Measurements from ENCODE around the gene OR52H1.

OR52H1 gene

DNA sequence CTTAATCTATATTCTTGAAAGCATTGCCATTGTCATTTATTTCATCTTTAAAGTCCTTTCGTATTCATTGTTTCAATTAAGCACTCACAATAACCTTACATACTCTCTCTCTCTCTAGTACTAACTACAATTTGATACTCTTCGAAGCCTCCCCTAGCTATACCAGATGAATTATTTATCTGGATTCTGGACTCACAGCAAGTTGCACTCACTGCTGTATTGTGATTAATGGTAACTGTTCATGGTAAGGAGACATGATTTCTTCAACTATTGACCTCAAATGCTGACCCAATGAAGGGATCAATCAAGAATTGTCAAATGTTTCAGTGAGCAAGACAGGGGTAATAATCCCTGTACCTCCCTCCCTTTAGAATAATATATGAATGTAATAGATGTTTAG lies 26.3 kb upstream of the OR52H1 start:
- no peak overlapping the region for H3K4me3 ChIP-seq (ENCODE audit: low read depth in 1 of 2, low read length in 2 of 2)
- H3K9me3 ChIP-seq (ENCODE audit: low read length) = no peaks in the 10 kb centered on the region
- H3K27ac ChIP-seq (ENCODE audit: low read depth, low read length) = no peak overlapping the region
- H3K4me1 ChIP-seq (ENCODE audit: insufficient read depth, low read length) = no peaks in the 10 kb centered on the region
- H3K27me3 ChIP-seq (ENCODE audit: control insufficient read depth in 1 of 2, insufficient read depth in 2 of 2, low read length in 2 of 2) = no peaks in the 10 kb centered on the region
- H3K9ac ChIP-seq (ENCODE audit: low read length) = no peak overlapping the region
- no peaks in the 10 kb centered on the region for H3K36me3 ChIP-seq (ENCODE audit: insufficient read depth, low read length)

DNA sequence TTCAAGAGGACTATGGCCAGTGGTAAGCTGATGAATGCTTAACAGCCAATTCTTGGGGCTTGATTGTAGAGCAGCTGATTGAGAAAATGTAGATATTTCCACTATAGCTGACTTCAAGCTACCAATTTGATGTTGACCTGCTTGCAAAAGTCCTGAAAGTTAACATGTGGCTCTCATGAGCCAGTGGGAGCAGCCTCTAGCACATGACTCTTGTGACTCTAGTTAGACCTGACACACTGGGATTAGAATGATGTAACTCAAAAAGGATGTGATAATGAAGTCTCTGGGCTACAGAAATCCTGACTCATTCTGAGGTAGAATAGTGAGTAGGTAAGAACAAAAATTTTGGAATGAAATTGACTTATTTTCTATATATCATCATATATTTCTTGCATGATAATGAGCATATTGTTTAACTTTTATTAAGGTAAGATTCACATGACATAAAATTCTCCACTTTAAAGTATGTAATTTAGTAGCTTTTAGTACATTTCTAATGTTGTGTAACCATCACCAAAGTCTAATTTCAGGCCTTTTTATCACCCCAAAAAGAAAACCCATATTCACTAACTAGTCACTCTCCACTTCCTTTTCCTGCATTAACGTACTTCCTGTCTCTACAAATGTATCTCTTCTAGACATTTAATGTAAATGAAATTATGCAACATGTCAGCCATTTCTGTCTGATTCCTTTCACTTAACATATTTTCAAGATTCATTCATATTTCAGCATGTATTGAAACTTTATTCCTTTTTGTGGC lies 16.1 kb upstream of the OR52H1 start:
- Histone ChIP-seq H3K4me3 (ENCODE audit: low read depth in 1 of 2, low read length in 2 of 2) (no peak overlapping the region), H3K4me1 (ENCODE audit: insufficient read depth, low read length) (no peaks in the 10 kb centered on the region), H3K9ac (ENCODE audit: low read length) (no peak overlapping the region), H3K9me3 (ENCODE audit: low read length) (no peaks in the 10 kb centered on the region), H3K27ac (ENCODE audit: low read depth, low read length) (no peak overlapping the region), H3K36me3 (ENCODE audit: insufficient read depth, low read length) (no peaks in the 10 kb centered on the region), H3K27me3 (ENCODE audit: control insufficient read depth in 1 of 2, insufficient read depth in 2 of 2, low read length in 2 of 2) (no peaks in the 10 kb centered on the region)

DNA sequence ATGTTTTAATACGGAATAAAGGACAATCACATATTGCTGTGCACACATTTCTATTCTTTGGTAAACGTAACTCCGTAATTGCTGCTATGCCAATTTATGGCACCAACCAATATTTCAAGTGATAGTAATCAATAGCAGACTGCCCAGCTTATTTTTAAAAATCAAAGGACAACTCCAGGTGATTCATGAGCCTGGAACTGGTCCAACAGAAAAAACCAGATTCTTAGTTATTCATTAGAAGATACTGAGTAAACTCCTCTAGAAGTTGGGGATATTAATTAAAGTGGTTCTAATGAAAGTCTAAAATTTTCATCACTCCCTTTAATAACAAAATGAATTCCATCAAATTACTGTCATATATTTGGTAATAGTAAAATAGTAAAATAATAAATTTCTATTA lies 9.4 kb upstream of the OR52H1 start:
- Histone ChIP-seq H3K9me3 (ENCODE audit: low read length) (no peaks in the 10 kb centered on the region), H3K4me3 (ENCODE audit: low read depth in 1 of 2, low read length in 2 of 2) (no peak overlapping the region), H3K27ac (ENCODE audit: low read depth, low read length) (no peak overlapping the region), H3K9ac (ENCODE audit: low read length) (no peak overlapping the region), H3K4me1 (ENCODE audit: insufficient read depth, low read length) (no peaks in the 10 kb centered on the region), H3K27me3 (ENCODE audit: control insufficient read depth in 1 of 2, insufficient read depth in 2 of 2, low read length in 2 of 2) (no peaks in the 10 kb centered on the region), H3K36me3 (ENCODE audit: insufficient read depth, low read length) (no peaks in the 10 kb centered on the region)

DNA sequence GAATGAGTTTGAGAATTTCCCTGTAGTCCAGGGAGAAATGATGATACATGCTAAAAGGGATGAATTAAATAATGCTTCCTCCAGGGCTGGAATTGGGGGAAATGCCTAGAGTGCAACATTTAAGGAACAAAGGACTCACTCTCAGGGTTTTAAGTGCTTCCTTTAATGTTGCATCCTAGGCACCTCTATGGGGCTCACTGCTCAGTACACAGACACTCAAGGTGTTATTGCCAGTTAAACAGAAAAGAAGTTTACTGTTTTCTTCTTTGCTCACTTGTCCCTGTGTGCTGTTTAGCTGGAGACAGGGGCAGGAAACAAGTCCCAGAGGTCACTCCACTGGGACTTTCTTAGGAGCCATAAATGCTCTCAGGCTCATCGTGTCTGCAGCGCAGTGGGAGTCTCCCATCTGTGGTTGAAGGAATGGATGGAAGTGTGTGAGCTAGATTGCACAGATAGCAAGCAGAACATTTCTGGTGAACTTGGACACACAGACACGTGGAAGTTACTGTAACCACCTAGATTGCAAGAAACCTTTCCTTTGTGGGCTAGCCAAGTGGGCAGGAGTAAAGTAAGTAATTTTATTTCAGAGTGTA lies 8.4 kb upstream of the OR52H1 start:
- Histone ChIP-seq H3K27me3 (ENCODE audit: control insufficient read depth in 1 of 2, insufficient read depth in 2 of 2, low read length in 2 of 2) (no peaks in the 10 kb centered on the region), H3K27ac (ENCODE audit: low read depth, low read length) (no peak overlapping the region), H3K4me3 (ENCODE audit: low read depth in 1 of 2, low read length in 2 of 2) (no peak overlapping the region), H3K9me3 (ENCODE audit: low read length) (no peaks in the 10 kb centered on the region), H3K36me3 (ENCODE audit: insufficient read depth, low read length) (no peaks in the 10 kb centered on the region), H3K9ac (ENCODE audit: low read length) (no peak overlapping the region), H3K4me1 (ENCODE audit: insufficient read depth, low read length) (no peaks in the 10 kb centered on the region)

DNA sequence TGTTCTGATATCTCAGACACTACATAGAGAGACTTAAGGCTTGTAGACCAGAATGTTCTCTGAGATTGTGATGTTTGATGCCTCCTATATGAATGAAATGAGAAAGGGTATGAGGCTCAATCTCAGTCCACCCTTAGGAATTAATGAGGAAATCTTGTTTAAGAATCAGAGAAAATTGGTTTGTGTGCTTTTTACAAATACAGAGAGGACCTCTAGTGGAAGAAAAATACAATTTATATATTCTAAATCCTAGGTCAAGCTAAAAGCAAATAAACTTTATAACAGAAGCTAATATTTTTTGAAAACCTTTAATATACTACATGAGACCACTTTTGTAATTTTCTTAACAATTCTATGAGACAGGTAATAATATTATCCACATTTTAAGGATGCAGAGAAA lies 5.0 kb upstream of the OR52H1 start:
- no peaks in the 10 kb centered on the region for H3K36me3 ChIP-seq (ENCODE audit: insufficient read depth, low read length)
- no peaks in the 10 kb centered on the region for H3K27me3 ChIP-seq (ENCODE audit: control insufficient read depth in 1 of 2, insufficient read depth in 2 of 2, low read length in 2 of 2)
- no peak overlapping the region for H3K4me3 ChIP-seq (ENCODE audit: low read depth in 1 of 2, low read length in 2 of 2)
- no peak overlapping the region for H3K27ac ChIP-seq (ENCODE audit: low read depth, low read length)
- H3K9ac ChIP-seq (ENCODE audit: low read length) = no peak overlapping the region
- no peaks in the 10 kb centered on the region for H3K4me1 ChIP-seq (ENCODE audit: insufficient read depth, low read length)
- H3K9me3 ChIP-seq (ENCODE audit: low read length) = no peaks in the 10 kb centered on the region

DNA sequence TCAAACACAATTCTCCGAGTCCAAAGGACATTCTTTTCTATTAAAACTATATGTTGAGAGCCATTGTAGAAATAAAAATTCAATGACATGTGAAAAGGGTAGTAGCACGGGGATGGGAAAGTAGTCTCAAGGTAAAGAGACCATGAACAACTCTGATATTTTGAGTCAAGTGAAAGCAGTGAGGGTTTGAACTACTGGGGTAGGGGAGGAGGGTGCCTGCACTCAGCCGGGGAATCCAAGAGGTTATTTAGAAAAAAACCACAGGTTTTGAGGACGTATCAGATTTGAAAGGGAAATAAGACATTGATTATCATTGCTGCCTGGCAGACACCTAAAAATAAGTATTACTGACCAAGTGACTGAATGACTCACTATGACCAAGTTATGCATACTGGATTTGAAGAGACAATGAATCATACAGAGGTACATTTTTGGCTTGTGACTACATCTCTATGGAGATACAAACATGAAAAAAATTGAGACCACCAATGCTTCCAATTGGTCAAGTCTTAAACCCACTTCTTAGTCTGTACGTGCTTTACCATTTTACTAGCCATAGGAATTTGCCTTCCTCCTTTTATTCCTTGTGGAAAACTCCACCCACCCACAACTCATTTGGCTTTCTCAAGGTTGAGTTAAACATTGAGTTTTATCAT lies 2.2 kb upstream of the OR52H1 start:
- Histone ChIP-seq H3K27ac (ENCODE audit: low read depth, low read length) (no peak overlapping the region), H3K9me3 (ENCODE audit: low read length) (no peaks in the 10 kb centered on the region), H3K27me3 (ENCODE audit: control insufficient read depth in 1 of 2, insufficient read depth in 2 of 2, low read length in 2 of 2) (no peaks in the 10 kb centered on the region), H3K36me3 (ENCODE audit: insufficient read depth, low read length) (no peaks in the 10 kb centered on the region), H3K4me3 (ENCODE audit: low read depth in 1 of 2, low read length in 2 of 2) (no peak overlapping the region), H3K9ac (ENCODE audit: low read length) (no peak overlapping the region), H3K4me1 (ENCODE audit: insufficient read depth, low read length) (no peaks in the 10 kb centered on the region)

DNA sequence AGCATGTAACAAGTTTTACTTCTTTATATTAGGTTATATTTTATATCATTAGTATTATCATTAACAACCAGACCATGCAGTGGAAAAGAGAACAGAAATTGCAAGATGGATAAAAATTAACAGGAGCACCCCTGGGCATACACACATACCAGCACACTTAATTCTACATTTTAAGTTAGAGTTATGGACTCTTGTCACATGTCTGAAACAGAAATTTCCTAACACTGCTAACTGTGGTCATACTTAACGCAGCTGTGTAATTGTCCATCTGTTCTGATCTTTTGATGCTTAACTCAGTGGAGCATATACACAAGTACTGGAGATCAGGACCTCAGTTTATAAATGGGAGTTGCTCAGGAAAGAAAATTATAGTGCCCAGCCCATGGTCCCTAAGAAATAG lies 358 bp downstream of the OR52H1 start:
- H3K27ac ChIP-seq (ENCODE audit: low read depth, low read length) = no peak overlapping the region

DNA sequence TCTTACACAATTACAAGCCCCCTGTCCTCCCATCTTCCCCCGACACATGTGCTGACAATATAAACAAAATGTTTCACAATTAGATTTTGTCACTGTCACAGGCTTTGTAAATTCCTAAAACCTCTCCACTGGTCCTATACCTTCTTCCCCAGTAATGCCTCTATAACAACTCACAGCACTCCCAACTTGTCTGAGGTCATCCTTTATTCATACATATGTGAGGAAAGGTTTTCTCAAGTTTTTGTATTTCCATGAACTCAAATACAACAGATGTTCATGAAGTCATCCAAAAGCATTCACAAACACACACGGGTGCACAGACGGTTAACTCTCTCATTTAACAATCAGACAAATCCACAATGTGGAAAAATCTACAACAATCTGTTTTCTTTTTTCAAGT lies 1.9 kb downstream of the OR52H1 start:
- Histone ChIP-seq H3K9me3 (ENCODE audit: low read length) (no peaks in the 10 kb centered on the region), H3K9ac (ENCODE audit: low read length) (no peak overlapping the region), H3K4me3 (ENCODE audit: low read depth in 1 of 2, low read length in 2 of 2) (no peak overlapping the region), H3K4me1 (ENCODE audit: insufficient read depth, low read length) (no peaks in the 10 kb centered on the region), H3K27ac (ENCODE audit: low read depth, low read length) (no peak overlapping the region), H3K27me3 (ENCODE audit: control insufficient read depth in 1 of 2, insufficient read depth in 2 of 2, low read length in 2 of 2) (no peaks in the 10 kb centered on the region), H3K36me3 (ENCODE audit: insufficient read depth, low read length) (no peaks in the 10 kb centered on the region)

More for the DNA sequence above, 358 bp downstream of the OR52H1 start:
- no peaks in the 10 kb centered on the region for H3K27me3 ChIP-seq (ENCODE audit: control insufficient read depth in 1 of 2, insufficient read depth in 2 of 2, low read length in 2 of 2)
- H3K9me3 ChIP-seq (ENCODE audit: low read length) = no peaks in the 10 kb centered on the region
- H3K4me3 ChIP-seq (ENCODE audit: low read depth in 1 of 2, low read length in 2 of 2) = no peak overlapping the region
- no peaks in the 10 kb centered on the region for H3K36me3 ChIP-seq (ENCODE audit: insufficient read depth, low read length)
- H3K4me1 ChIP-seq (ENCODE audit: insufficient read depth, low read length) = no peaks in the 10 kb centered on the region
- no peak overlapping the region for H3K9ac ChIP-seq (ENCODE audit: low read length)

DNA sequence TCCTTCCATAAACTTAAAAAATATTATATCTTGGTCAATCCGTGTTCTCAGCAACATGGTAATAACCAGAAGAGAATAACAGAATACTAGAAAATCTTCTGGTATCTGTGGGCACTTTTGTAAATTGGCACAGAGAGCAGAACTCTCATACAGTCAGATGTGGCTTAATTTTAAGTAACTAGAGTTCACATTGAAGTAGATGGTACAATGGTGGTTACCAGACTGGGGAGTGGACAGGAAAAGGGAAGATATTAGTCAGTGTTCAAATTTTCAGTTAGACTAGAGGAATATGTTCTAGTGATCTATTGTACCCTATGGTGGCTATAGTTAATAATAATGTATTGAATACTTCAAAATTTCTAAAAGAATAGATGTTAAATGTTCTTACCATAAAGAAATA lies 6.9 kb downstream of the OR52H1 start:
- no peak overlapping the region for H3K9ac ChIP-seq (ENCODE audit: low read length)
- H3K27me3 ChIP-seq (ENCODE audit: control insufficient read depth in 1 of 2, insufficient read depth in 2 of 2, low read length in 2 of 2) = no peaks in the 10 kb centered on the region

DNA sequence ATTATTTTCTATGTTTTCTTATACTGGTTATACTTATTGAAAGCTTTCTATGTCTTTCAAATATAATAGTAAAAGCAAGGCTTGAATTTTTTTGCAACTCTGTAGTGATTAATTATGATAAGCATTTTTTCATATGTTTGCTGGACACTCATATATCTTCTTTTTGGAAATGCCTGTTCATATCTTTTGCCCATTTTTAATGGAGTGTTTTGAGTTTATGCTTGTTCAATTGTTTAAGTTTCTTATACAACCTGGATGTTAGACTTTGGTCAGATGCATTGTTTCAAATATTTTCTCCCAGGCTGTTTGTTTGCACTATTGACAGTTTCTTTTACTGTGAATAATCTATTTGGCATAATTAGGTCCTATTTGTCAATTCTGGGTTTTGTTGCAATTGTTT lies 11.9 kb downstream of the OR52H1 start:
- Histone ChIP-seq H3K27ac (ENCODE audit: low read depth, low read length) (no peak overlapping the region), H3K4me3 (ENCODE audit: low read depth in 1 of 2, low read length in 2 of 2) (no peak overlapping the region), H3K36me3 (ENCODE audit: insufficient read depth, low read length) (no peaks in the 10 kb centered on the region), H3K27me3 (ENCODE audit: control insufficient read depth in 1 of 2, insufficient read depth in 2 of 2, low read length in 2 of 2) (no peaks in the 10 kb centered on the region), H3K9me3 (ENCODE audit: low read length) (no peaks in the 10 kb centered on the region), H3K4me1 (ENCODE audit: insufficient read depth, low read length) (no peaks in the 10 kb centered on the region), H3K9ac (ENCODE audit: low read length) (no peak overlapping the region)

More for the DNA sequence above, 6.9 kb downstream of the OR52H1 start:
- no peak overlapping the region for H3K4me3 ChIP-seq (ENCODE audit: low read depth in 1 of 2, low read length in 2 of 2)
- H3K9me3 ChIP-seq (ENCODE audit: low read length) = no peaks in the 10 kb centered on the region
- H3K27ac ChIP-seq (ENCODE audit: low read depth, low read length) = no peak overlapping the region
- H3K4me1 ChIP-seq (ENCODE audit: insufficient read depth, low read length) = no peaks in the 10 kb centered on the region
- no peaks in the 10 kb centered on the region for H3K36me3 ChIP-seq (ENCODE audit: insufficient read depth, low read length)

DNA sequence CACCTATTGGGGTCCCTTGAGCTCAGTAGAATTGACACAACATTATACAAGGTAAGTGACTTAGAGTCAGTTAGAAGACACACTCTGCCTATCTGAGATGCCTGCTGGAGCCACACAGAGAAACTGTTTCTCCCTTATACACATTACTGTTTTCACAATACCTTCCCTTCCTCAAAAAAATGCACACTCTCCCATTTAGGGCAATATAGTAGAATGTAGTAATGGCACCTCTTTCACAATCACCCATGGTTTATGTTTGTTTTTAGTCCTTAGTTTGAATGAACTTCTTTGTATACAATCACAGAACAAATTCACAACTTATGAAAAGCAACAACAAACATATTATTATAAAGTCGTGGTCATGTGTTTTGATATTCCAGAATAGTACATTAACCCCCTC lies 14.3 kb downstream of the OR52H1 start:
- Histone ChIP-seq H3K36me3 (ENCODE audit: insufficient read depth, low read length) (no peaks in the 10 kb centered on the region), H3K27me3 (ENCODE audit: control insufficient read depth in 1 of 2, insufficient read depth in 2 of 2, low read length in 2 of 2) (no peaks in the 10 kb centered on the region), H3K4me3 (ENCODE audit: low read depth in 1 of 2, low read length in 2 of 2) (no peak overlapping the region), H3K4me1 (ENCODE audit: insufficient read depth, low read length) (no peaks in the 10 kb centered on the region), H3K9ac (ENCODE audit: low read length) (no peak overlapping the region), H3K9me3 (ENCODE audit: low read length) (no peaks in the 10 kb centered on the region), H3K27ac (ENCODE audit: low read depth, low read length) (no peak overlapping the region)

Data from muscle layer of colon (tissue), 2 donors.